Neural cell (in vitro differentiated cells): Measurements from ENCODE around the gene MS4A18. TPM values are rescaled to one million over a fixed set of nuclear protein-coding genes. Genes with fewer than 3 reads are reported as not detected.

Experiments
- H2AFZ ChIP-seq: fragments of 200-600, 300-800 bp; sonication (generic), shearing (Covaris generic); 2 replicates; pipeline ENCODE4 v1.6.0; 2014; ENCODE audit warnings: low read depth, mild to moderate bottlenecking, antibody characterized with exemption, low read length, moderate library complexity
- H3F3A ChIP-seq: fragments of 200-600 bp; shearing (Covaris generic); 2 replicates; pipeline ENCODE4 v1.6.1; 2016; ENCODE audit warnings: mild to moderate bottlenecking, moderate library complexity, mixed read lengths, antibody characterized with exemption, low read length; ENCODE audit not compliant: insufficient read depth, poor library complexity, severe bottlenecking
- H3K27ac ChIP-seq: fragments of 200-600, 300-800 bp; sonication (generic), shearing (Covaris generic); 2 replicates; pipeline ENCODE4 v1.5.1; 2014; ENCODE audit warnings: mild to moderate bottlenecking, low read length, moderate library complexity
- H3K27me3 ChIP-seq: fragments of 300-800, 200-600 bp; sonication (generic), shearing (Covaris generic); 2 replicates; pipeline ENCODE4 v1.6.0; 2014; ENCODE audit warnings: mild to moderate bottlenecking, low read depth, low read length, moderate library complexity; ENCODE audit not compliant: insufficient read depth
- H3K36me3 ChIP-seq: fragments of 300-800, 200-600 bp; sonication (generic), shearing (Covaris generic); 2 replicates; pipeline ENCODE4 v1.5.1; 2014; ENCODE audit warnings: mild to moderate bottlenecking, antibody characterized with exemption, low read length, moderate library complexity; ENCODE audit not compliant: insufficient read depth
- H3K4me2 ChIP-seq: fragments of 300-800, 200-600 bp; sonication (generic), shearing (Covaris generic); 2 replicates; pipeline ENCODE4 v1.6.0; 2014; ENCODE audit warnings: mild to moderate bottlenecking, low read length
- H3K4me3 ChIP-seq: fragments of 300-800, 200-600 bp; sonication (generic), shearing (Covaris generic); 2 replicates; pipeline ENCODE4 v1.5.1; 2014; ENCODE audit warnings: mild to moderate bottlenecking, low read length, moderate library complexity
- H3K79me2 ChIP-seq: fragments of 200-600 bp; shearing (Covaris generic); replicated peaks from 2 replicates; pipeline ENCODE4 v1.6.0; 2014; ENCODE audit warnings: mild to moderate bottlenecking, low read length, moderate library complexity; ENCODE audit not compliant: insufficient read depth
- H3K9ac ChIP-seq: fragments of 300-800, 200-600 bp; sonication (generic), shearing (Covaris generic); 2 replicates; pipeline ENCODE4 v1.6.1; 2016; ENCODE audit warnings: mild to moderate bottlenecking, low read length, mixed read lengths
- H3K9me2 ChIP-seq: fragments of 200-600 bp; shearing (Covaris generic); 2 replicates; pipeline ENCODE4 v1.6.1; 2016; ENCODE audit warnings: mild to moderate bottlenecking, low read length, mixed read lengths; ENCODE audit not compliant: insufficient read depth
- H3K9me3 ChIP-seq: fragments of 200-600, 300-800 bp; sonication (generic), shearing (Covaris generic); 2 replicates; pipeline ENCODE4 v1.6.1; 2016; ENCODE audit warnings: mild to moderate bottlenecking, mixed run types, low read length, moderate library complexity, mixed read lengths
- H4K20me1 ChIP-seq: fragments of 200-600 bp; shearing (Covaris generic); 2 replicates; pipeline ENCODE4 v1.6.1; 2016; ENCODE audit warnings: mild to moderate bottlenecking, mixed run types; ENCODE audit not compliant: insufficient read depth
- CTCF ChIP-seq: fragments of 450-650 bp; IDR thresholded peaks from 2 replicates; pipeline ENCODE4 v1.5.1; 2014; ENCODE audit warnings: antibody characterized with exemption, mild to moderate bottlenecking, moderate library complexity; ENCODE audit not compliant: poor library complexity, severe bottlenecking
- EP300 ChIP-seq: fragments of 450-650 bp; conservative IDR thresholded peaks from 2 replicates; pipeline ENCODE4 v1.6.1; 2014; ENCODE audit warnings: antibody characterized with exemption, mild to moderate bottlenecking, moderate library complexity; ENCODE audit not compliant: poor library complexity, severe bottlenecking
- EZH2 ChIP-seq: fragments of 200-600, 300-800 bp; shearing (Covaris generic), sonication (generic); IDR thresholded peaks from 2 replicates; pipeline ENCODE4 v1.6.1; 2014; ENCODE audit warnings: antibody characterized with exemption, low read length, borderline replicate concordance, mild to moderate bottlenecking; ENCODE audit not compliant: insufficient read depth, poor library complexity, severe bottlenecking
- MXI1 ChIP-seq: fragments of 450-650 bp; conservative IDR thresholded peaks from 2 replicates; pipeline ENCODE4 v1.6.1; 2014; ENCODE audit warnings: antibody characterized with exemption, mild to moderate bottlenecking; ENCODE audit not compliant: poor library complexity, severe bottlenecking
- POLR2AphosphoS5 ChIP-seq: IDR thresholded peaks from 2 replicates; pipeline ENCODE4 v1.6.1; 2012
- RAD21 ChIP-seq: fragments of 450-650 bp; conservative IDR thresholded peaks from 2 replicates; pipeline ENCODE4 v1.6.1; 2014; ENCODE audit warnings: antibody characterized with exemption, mild to moderate bottlenecking, moderate library complexity
- REST ChIP-seq: IDR thresholded peaks from 2 replicates; pipeline ENCODE4 v1.6.1; 2012; ENCODE audit warnings: borderline replicate concordance
- SMC3 ChIP-seq: fragments of 450-650 bp; conservative IDR thresholded peaks from 2 replicates; pipeline ENCODE4 v1.6.1; 2014; ENCODE audit warnings: antibody characterized with exemption, mild to moderate bottlenecking, moderate library complexity; ENCODE audit not compliant: poor library complexity
- TAF1 ChIP-seq: IDR thresholded peaks from 2 replicates; pipeline ENCODE4 v1.6.1; 2012; ENCODE audit warnings: low read depth
- polyA plus RNA-seq: library from polyadenylated mRNA; depleted of rRNA; stranded (reverse); fragments of >200 nt; gene quantifications from 2 replicates; pipeline ENCODE4 v1.2.3, GENCODE V29; 2014

The MS4A18 gene
- polyA plus RNA-seq, 1 donor from 2014 or later: not detected

GRCh38 chr11:60772666-60773065 lies 48.1 kb downstream of the MS4A18 start:
- Histone ChIP-seq H3K9me2 (no peaks in the 10 kb centered on the region), H3K9ac (no peak overlapping the region)

GRCh38 chr11:60774726-60775125 lies 50.2 kb downstream of the MS4A18 start:
- H3K9me2 ChIP-seq: no peaks in the 10 kb centered on the region
- no peaks in the 10 kb centered on the region for H3K36me3 ChIP-seq
- H4K20me1 ChIP-seq: no peaks in the 10 kb centered on the region
- no peaks in the 10 kb centered on the region for H3F3A ChIP-seq
- no peaks in the 10 kb centered on the region for H3K9me3 ChIP-seq
- H3K4me3 ChIP-seq: no peak overlapping the region
- H3K27ac ChIP-seq: no peak overlapping the region
- no peak overlapping the region for H2AFZ ChIP-seq
- no peaks in the 10 kb centered on the region for H3K79me2 ChIP-seq
- H3K9ac ChIP-seq: no peak overlapping the region
- H3K27me3 ChIP-seq: no peaks in the 10 kb centered on the region
- H3K4me2 ChIP-seq: no peak overlapping the region
- TF ChIP-seq CTCF (no peak), EZH2 (no peak), RAD21 (no peak), POLR2AphosphoS5 (no peak), EP300 (no peak), SMC3 (no peak), TAF1 (no peak)

More at GRCh38 chr11:60772666-60773065, 48.1 kb downstream of the MS4A18 start:
- TF ChIP-seq RAD21 (no peak), MXI1 (no peak), CTCF (no peak), POLR2AphosphoS5 (no peak), EZH2 (no peak), EP300 (no peak), SMC3 (no peak), REST (no peak), TAF1 (no peak)
- Histone ChIP-seq H3F3A (no peaks in the 10 kb centered on the region), H3K36me3 (no peaks in the 10 kb centered on the region), H4K20me1 (no peaks in the 10 kb centered on the region), H3K27me3 (no peaks in the 10 kb centered on the region), H3K27ac (no peak overlapping the region), H3K79me2 (no peaks in the 10 kb centered on the region), H3K4me2 (no peak overlapping the region), H3K4me3 (no peak overlapping the region), H3K9me3 (no peaks in the 10 kb centered on the region), H2AFZ (no peak overlapping the region)
